Measurements from ENCODE around the gene ARRB2. TPM values are rescaled to one million over a fixed set of nuclear protein-coding genes. Genes with fewer than 3 reads are reported as not detected.

ARRB2 gene
- total RNA-seq, 1 donor from 2014 or later = 28.1 TPM

DNA sequence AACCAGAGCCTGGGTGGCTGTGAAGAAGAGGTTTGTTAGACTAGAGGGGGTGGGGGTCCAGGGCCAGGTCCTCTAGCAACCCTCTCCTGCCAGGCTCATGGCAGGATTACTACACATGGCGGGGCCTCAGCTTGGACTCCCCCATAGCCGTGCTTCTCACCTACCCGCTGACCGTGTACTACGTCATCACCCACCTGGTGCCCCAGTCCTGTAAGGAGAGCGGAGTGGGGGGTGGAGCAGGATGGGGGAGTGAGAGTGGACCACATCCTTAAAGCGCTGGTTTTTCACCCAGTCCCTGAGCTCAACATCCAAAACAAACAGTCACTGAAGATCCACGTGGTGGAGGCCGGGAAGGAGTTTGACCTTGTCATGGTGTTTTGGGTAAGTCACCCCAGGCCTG is 33.5 kb downstream of the ARRB2 start:
- Histone ChIP-seq H3K4me3 (no peak overlapping the region), H3K36me3 (no peaks in the 10 kb centered on the region), H3K27me3 (ENCODE audit: low read depth) (peaks cover 51% of the 10 kb centered on the region), H3K4me1 (peaks cover 32% of the 10 kb centered on the region), H3K27ac (replicated peaks) (no peak overlapping the region), H3K9me3 (replicated peaks) (no peaks in the 10 kb centered on the region)
- intact Hi-C loops (cut with micrococcal nuclease) = no loop called here
- TF ChIP-seq, protein P1, sequence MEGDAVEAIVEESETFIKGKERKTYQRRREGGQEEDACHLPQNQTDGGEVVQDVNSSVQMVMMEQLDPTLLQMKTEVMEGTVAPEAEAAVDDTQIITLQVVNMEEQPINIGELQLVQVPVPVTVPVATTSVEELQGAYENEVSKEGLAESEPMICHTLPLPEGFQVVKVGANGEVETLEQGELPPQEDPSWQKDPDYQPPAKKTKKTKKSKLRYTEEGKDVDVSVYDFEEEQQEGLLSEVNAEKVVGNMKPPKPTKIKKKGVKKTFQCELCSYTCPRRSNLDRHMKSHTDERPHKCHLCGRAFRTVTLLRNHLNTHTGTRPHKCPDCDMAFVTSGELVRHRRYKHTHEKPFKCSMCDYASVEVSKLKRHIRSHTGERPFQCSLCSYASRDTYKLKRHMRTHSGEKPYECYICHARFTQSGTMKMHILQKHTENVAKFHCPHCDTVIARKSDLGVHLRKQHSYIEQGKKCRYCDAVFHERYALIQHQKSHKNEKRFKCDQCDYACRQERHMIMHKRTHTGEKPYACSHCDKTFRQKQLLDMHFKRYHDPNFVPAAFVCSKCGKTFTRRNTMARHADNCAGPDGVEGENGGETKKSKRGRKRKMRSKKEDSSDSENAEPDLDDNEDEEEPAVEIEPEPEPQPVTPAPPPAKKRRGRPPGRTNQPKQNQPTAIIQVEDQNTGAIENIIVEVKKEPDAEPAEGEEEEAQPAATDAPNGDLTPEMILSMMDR (IDR thresholded peaks at IDR 0.05; ENCODE audit: borderline replicate concordance) = no peak
- DNase-seq = no peak

DNA sequence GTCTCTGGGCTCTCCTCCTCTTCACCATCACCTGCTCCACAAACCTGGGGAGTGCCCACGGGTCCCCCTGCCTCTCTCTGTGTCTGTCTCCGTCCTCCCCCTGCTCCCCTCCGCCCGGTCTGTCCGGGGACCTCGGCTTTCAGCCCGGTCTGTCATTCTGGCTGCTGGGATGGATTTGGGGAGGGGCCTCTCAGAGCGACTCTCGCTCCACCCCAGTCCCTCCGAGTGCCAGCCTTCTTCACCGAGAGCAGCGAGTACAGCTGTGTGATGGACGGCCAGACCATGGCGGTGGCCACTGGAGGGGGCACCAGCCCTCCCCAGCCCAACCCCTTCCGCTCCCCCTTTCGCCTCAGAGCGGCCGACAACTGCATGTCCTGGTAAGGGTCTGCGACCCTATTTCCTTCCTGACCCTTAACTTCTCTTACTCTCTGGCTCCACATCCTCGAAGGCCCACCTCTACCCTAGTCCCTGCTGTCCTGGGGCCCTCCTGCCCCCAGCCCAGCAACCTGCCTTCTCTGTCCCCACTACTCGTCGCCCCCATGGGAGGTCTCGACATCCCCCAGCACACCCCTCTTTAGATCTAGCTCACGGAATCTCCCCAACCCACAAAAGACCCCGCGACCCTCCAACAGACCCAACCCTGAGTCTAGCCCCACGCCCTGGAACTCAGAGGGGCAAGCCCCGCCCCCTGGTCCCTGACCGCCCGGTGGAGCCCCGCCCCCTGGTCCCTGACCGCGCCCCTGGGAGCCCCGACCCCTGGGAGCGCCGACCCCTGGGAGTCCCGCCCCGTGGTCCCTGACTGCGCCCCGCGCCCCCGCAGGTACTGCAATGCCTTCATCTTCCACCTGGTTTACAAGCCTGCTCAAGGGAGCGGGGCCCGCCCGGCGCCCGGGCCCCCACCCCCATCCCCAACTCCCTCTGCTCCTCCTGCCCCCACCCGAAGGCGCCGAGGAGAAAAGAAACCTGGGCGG is 34.9 kb downstream of the ARRB2 start:
- TF ChIP-seq, protein P1 (IDR thresholded peaks at IDR 0.05; ENCODE audit: borderline replicate concordance) = no peak
- DNase-seq = no peak
- no peak overlapping the region for H3K27ac ChIP-seq (replicated peaks)
- H3K4me1 ChIP-seq = peaks cover 21% of the 10 kb centered on the region
- no peaks in the 10 kb centered on the region for H3K36me3 ChIP-seq
- no peak overlapping the region for H3K4me3 ChIP-seq
- peaks cover 52% of the 10 kb centered on the region for H3K27me3 ChIP-seq (ENCODE audit: low read depth)
- no peaks in the 10 kb centered on the region for H3K9me3 ChIP-seq (replicated peaks)
- intact Hi-C loops (cut with micrococcal nuclease) = no loop called here

DNA sequence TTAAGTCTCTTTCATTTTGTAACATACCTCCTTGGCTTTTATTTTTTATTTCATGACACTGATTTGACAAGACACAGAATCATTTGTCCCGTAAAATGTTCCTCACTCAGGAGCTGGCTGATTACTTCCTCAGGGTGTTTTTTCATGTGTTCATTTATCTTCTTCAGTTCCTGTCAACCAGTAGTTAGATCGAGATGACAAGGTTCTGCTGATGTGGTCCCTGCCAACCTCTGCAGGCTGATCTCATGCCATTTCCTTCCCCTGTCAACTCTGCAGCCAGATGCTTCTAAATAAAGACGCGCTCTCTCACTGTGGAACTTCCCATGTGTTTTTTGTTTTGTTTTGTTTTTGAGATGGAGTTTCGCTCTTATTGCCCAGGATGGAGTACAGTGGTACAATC is 37.4 kb downstream of the ARRB2 start:
- H3K27me3 ChIP-seq (ENCODE audit: low read depth) = peaks cover 68% of the 10 kb centered on the region
- peak overlapping the region; percentile 30 for H3K27ac ChIP-seq (replicated peaks)
- H3K36me3 ChIP-seq = no peaks in the 10 kb centered on the region
- H3K4me1 ChIP-seq = peaks cover 21% of the 10 kb centered on the region
- no peak for DNase-seq
- TF ChIP-seq, protein P1 (IDR thresholded peaks at IDR 0.05; ENCODE audit: borderline replicate concordance) = no peak
- intact Hi-C loops (cut with micrococcal nuclease) = no loop called here
- H3K4me3 ChIP-seq = no peak overlapping the region
- no peaks in the 10 kb centered on the region for H3K9me3 ChIP-seq (replicated peaks)

DNA sequence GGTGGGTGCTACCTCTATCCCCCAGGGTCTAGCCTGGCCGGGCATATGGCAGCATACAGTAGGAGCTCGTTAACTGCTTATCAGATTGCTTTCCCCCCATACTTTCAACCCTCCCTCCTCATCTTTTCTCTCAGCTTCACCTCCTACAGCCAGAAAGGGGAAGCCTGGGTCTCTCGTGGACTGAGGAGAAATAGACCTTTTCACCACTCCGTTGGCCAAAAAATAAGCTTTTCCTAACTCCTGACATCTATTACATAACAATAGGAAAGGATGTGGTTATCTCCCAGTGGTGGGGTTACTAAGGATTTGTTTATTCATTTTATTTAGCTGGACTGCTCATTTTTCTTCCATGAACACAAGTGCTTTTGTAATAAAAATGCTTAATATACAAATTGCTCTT is 38.3 kb downstream of the ARRB2 start:
- no peaks in the 10 kb centered on the region for H3K36me3 ChIP-seq
- no peaks in the 10 kb centered on the region for H3K9me3 ChIP-seq (replicated peaks)
- peaks cover 70% of the 10 kb centered on the region for H3K27me3 ChIP-seq (ENCODE audit: low read depth)
- peaks cover 21% of the 10 kb centered on the region for H3K4me1 ChIP-seq
- no peak overlapping the region for H3K4me3 ChIP-seq
- intact Hi-C loops (cut with micrococcal nuclease) = no loop called here
- TF ChIP-seq, protein P1 (IDR thresholded peaks at IDR 0.05; ENCODE audit: borderline replicate concordance) = no peak
- no peak overlapping the region for H3K27ac ChIP-seq (replicated peaks)
- no peak for DNase-seq

DNA sequence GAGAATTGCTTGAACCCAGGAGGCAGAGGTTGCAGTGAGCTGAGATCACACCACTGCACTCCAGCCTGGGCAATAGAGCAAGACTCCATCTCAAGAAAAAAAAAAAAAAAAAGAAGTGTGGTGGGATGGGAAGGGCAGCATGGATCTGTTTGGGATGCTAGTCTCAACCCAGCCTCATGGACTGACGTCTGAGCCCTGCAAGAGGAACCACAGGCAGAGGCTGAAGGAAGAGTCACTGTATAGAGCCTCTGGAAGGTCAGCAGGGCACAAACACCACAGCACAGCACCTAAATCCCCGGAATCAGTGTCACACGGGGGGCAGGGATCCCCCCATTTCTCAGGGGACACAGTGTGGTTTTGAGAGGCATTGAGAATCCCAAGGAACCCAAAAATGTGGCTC is 40.2 kb downstream of the ARRB2 start:
- H3K4me3 ChIP-seq = no peak overlapping the region
- TF ChIP-seq, protein P1 (IDR thresholded peaks at IDR 0.05; ENCODE audit: borderline replicate concordance) = no peak
- H3K9me3 ChIP-seq (replicated peaks) = no peaks in the 10 kb centered on the region
- intact Hi-C loops (cut with micrococcal nuclease) = no loop called here
- H3K4me1 ChIP-seq = peaks cover 12% of the 10 kb centered on the region
- H3K36me3 ChIP-seq = no peaks in the 10 kb centered on the region
- peaks cover 69% of the 10 kb centered on the region for H3K27me3 ChIP-seq (ENCODE audit: low read depth)
- H3K27ac ChIP-seq (replicated peaks) = no peak overlapping the region
- DNase-seq = no peak
